SK-N-SH (cell line): ENCODE measurements around the gene PNPLA5.

ENCODE experiments used
- EZH2phosphoT487 ChIP-seq: fragments of 200-600 bp; sonication (generic); IDR thresholded peaks from 2 replicates; pipeline ENCODE4 v1.6.1; 2017; ENCODE audit warnings: low read depth, mixed run types, mild to moderate bottlenecking, antibody characterized with exemption, moderate library complexity, borderline replicate concordance
- FOSL2 ChIP-seq: IDR thresholded peaks from 2 replicates; pipeline ENCODE4 v1.4.0; 2012; ENCODE audit warnings: low read depth, mild to moderate bottlenecking, moderate library complexity, borderline replicate concordance
- FOXJ3 ChIP-seq: sonication (generic); formaldehyde crosslinking; IDR thresholded peaks from 2 replicates; pipeline ENCODE4 v1.5.1; 2020; ENCODE audit warnings: mild to moderate bottlenecking, missing genetic modification reagents
- GATA2 ChIP-seq: sonication (generic); formaldehyde crosslinking; IDR thresholded peaks from 2 replicates; pipeline ENCODE4 v1.5.0; 2020; ENCODE audit warnings: mild to moderate bottlenecking, missing genetic modification reagents
- JUND ChIP-seq: IDR thresholded peaks from 2 replicates; pipeline ENCODE4 v1.4.0; 2012
- NFIC ChIP-seq: IDR thresholded peaks from 2 replicates; pipeline ENCODE4 v1.4.0; 2012; ENCODE audit warnings: borderline replicate concordance
- POLR2AphosphoS5 ChIP-seq: IDR thresholded peaks from 2 replicates; pipeline ENCODE4 v1.6.1; 2012; ENCODE audit warnings: low read depth, low read length
- REST ChIP-seq: IDR thresholded peaks from 2 replicates; pipeline ENCODE4 v1.6.1; 2012; ENCODE audit warnings: mild to moderate bottlenecking, low read depth, low read length, moderate library complexity
- RXRA ChIP-seq: IDR thresholded peaks from 2 replicates; pipeline ENCODE4 v1.4.0; 2012; ENCODE audit warnings: low read depth, mild to moderate bottlenecking, borderline replicate concordance
- SIN3A ChIP-seq: IDR thresholded peaks from 2 replicates; pipeline ENCODE4 v1.6.1; 2012; ENCODE audit warnings: low read depth, mild to moderate bottlenecking, low read length, moderate library complexity, borderline replicate concordance
- TAF1 ChIP-seq: IDR thresholded peaks from 2 replicates; pipeline ENCODE4 v1.6.1; 2012; ENCODE audit warnings: low read depth, mild to moderate bottlenecking, low read length, moderate library complexity, borderline replicate concordance
- TF ChIP-seq, protein P1 (sequence below): fragments of 200-600 bp; sonication (generic); IDR thresholded peaks from 2 replicates; pipeline ENCODE4 v1.6.1; 2017; ENCODE audit warnings: antibody characterized with exemption, mild to moderate bottlenecking, moderate library complexity
- TF ChIP-seq, protein P2 (sequence below): IDR thresholded peaks from 2 replicates; pipeline ENCODE4 v1.4.0; 2012; ENCODE audit warnings: low read depth

- TF ChIP-seq RXRA, result no peak
- TF ChIP-seq, protein P1, sequence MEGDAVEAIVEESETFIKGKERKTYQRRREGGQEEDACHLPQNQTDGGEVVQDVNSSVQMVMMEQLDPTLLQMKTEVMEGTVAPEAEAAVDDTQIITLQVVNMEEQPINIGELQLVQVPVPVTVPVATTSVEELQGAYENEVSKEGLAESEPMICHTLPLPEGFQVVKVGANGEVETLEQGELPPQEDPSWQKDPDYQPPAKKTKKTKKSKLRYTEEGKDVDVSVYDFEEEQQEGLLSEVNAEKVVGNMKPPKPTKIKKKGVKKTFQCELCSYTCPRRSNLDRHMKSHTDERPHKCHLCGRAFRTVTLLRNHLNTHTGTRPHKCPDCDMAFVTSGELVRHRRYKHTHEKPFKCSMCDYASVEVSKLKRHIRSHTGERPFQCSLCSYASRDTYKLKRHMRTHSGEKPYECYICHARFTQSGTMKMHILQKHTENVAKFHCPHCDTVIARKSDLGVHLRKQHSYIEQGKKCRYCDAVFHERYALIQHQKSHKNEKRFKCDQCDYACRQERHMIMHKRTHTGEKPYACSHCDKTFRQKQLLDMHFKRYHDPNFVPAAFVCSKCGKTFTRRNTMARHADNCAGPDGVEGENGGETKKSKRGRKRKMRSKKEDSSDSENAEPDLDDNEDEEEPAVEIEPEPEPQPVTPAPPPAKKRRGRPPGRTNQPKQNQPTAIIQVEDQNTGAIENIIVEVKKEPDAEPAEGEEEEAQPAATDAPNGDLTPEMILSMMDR, result no peak
- TF ChIP-seq, protein P2, sequence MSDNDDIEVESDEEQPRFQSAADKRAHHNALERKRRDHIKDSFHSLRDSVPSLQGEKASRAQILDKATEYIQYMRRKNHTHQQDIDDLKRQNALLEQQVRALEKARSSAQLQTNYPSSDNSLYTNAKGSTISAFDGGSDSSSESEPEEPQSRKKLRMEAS, result no peak
- TF ChIP-seq EZH2phosphoT487, result no peak
- TF ChIP-seq JUND, result no peak
- no peak for TF ChIP-seq GATA2 (CRISPR knock-in tag)
- TF ChIP-seq TAF1, result no peak
- peak; percentile 81; the same call in 1 of the 2 replicates for TF ChIP-seq REST
- no peak for TF ChIP-seq NFIC
- TF ChIP-seq SIN3A, result no peak
- TF ChIP-seq POLR2AphosphoS5, result no peak
- TF ChIP-seq FOSL2, result no peak
- no peak for TF ChIP-seq FOXJ3
Observed at GRCh38 chr22:43905681-43906080, 13.9 kb upstream of the PNPLA5 start.
